Measurements from ENCODE around the gene HNRNPA2B1. TPM values are rescaled to one million over a fixed set of nuclear protein-coding genes. Genes with fewer than 3 reads are reported as not detected.
"Not testable (repeated sequence)": the region's sequence is repeated elsewhere in the genome, so short reads cannot be mapped to it uniquely, and the experiment has no call there.

The HNRNPA2B1 gene
- total RNA-seq, 2 experiments from 2014 or later, result 600 to 996 TPM

DNA sequence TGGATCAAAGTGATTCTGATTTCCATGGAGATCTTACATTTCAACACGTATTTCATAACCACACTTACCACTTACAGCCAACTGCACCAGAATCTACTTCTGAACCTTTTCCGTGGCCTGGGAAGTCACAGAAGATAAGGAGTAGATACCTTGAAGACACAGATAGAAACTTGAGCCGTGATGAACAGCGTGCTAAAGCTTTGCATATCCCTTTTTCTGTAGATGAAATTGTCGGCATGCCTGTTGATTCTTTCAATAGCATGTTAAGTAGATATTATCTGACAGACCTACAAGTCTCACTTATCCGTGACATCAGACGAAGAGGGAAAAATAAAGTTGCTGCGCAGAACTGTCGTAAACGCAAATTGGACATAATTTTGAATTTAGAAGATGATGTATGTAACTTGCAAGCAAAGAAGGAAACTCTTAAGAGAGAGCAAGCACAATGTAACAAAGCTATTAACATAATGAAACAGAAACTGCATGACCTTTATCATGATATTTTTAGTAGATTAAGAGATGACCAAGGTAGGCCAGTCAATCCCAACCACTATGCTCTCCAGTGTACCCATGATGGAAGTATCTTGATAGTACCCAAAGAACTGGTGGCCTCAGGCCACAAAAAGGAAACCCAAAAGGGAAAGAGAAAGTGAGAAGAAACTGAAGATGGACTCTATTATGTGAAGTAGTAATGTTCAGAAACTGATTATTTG is 15.3 kb downstream of the HNRNPA2B1 start:
- no peak overlapping the region for H3K4me3 Mint-ChIP-seq
- no peak for DNase-seq
- intact Hi-C loops (cut with DNase I, micrococcal nuclease), result loop anchor here in 1 of 2 experiments (5.0 kb wide), 1 partner anchor 293 kb away; no protein-coding TSS in a partner anchor
- H3K9me3 Mint-ChIP-seq (ENCODE audit: low read depth), result no peaks in the 10 kb centered on the region
- ATAC-seq, result peak; percentile 10
- no peaks in the 10 kb centered on the region for H3K27me3 Mint-ChIP-seq
- H3K36me3 Mint-ChIP-seq (ENCODE audit: low read depth), result peaks cover 61% of the 10 kb centered on the region
- POLR2A ChIA-PET, result interaction anchor here (0.6 to 1.3 kb wide), 7 partner anchors 15 to 175 kb away, joined by 3 to 5 read pairs (median 4); partner anchors contain the start of gene CBX3
- peaks cover 61% of the 10 kb centered on the region for H3K4me1 Mint-ChIP-seq
- H3K27ac Mint-ChIP-seq, result peak overlapping the region; percentile 81
- CTCF ChIA-PET, result interaction anchor here (0.7 to 1.6 kb wide), 4 partner anchors 12 to 293 kb away, joined by 3 to 4 read pairs (median 3); no protein-coding TSS in a partner anchor

DNA sequence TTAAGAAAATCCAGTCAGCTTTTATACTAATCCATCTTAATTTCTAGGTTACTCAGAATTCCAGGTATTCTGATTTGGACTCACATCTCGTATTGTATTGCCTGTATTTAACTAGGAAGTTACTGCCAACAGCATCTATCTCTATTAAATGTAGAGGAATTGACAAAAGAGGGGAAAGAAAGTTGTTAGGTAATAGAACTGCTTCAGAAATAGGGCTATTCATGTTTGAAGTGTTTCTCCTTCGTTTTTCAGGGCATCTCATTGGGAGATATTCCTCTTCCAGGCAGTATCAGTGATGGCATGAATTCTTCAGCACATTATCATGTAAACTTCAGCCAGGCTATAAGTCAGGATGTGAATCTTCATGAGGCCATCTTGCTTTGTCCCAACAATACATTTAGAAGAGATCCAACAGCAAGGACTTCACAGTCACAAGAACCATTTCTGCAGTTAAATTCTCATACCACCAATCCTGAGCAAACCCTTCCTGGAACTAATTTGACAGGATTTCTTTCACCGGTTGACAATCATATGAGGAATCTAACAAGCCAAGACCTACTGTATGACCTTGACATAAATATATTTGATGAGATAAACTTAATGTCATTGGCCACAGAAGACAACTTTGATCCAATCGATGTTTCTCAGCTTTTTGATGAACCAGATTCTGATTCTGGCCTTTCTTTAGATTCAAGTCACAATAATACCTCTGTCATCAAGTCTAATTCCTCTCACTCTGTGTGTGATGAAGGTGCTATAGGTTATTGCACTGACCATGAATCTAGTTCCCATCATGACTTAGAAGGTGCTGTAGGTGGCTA is 16.1 kb downstream of the HNRNPA2B1 start:
- ATAC-seq; H3K4me3 Mint-ChIP-seq; H3K27me3 Mint-ChIP-seq; DNase-seq; H3K9me3 Mint-ChIP-seq (ENCODE audit: low read depth): not testable (repeated sequence)
- CTCF ChIA-PET, result interaction anchor here (1.6 kb wide), 1 partner anchor 292 kb away, joined by 3 read pairs; no protein-coding TSS in a partner anchor
- Mint-ChIP-seq H3K4me1 (peaks cover 56% of the 10 kb centered on the region), H3K36me3 (ENCODE audit: low read depth) (peaks cover 54% of the 10 kb centered on the region), H3K27ac (peak overlapping the region; percentile 81)
- intact Hi-C loops (cut with DNase I, micrococcal nuclease), result loop anchor here in 1 of 2 experiments (5.0 kb wide), 1 partner anchor 292 kb away; no protein-coding TSS in a partner anchor
- POLR2A ChIA-PET, result interaction anchor here (0.6 to 1.3 kb wide), 3 partner anchors 17 to 28 kb away, joined by 3 to 4 read pairs (median 4); partner anchors contain the start of gene CBX3

DNA sequence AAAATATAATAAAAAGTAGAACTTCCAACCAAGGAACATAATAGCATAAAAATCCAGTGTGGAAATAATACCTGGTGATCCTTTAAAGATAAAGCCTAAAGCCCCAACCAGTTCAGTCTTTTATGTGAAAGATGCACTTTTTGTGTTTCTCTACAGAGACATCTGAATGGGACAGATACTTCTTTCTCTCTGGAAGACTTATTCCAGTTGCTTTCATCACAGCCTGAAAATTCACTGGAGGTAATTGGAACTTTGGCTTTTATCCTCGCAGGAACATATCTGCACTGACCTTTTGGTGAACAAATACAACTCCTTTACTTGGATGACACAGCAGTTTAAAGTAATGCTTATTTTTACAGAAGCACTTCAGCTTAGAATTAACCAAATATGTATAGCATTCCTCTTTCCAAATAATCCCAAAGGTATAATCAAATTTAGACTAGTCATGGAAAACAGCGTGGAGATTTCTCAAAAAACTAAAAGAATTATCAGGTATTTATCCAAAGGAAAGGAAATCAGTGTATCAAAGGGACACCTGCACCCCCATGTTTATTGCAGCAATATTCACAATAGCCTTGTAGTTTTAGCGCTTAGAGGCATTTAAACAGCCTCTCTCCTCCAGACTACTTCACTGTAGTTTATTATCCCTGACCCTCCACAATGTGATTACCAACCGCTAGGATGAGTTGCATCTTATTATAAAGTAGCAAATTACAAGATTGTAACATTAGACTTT is 16.8 kb downstream of the HNRNPA2B1 start:
- POLR2A ChIA-PET, result no interaction called here
- Mint-ChIP-seq H3K9me3 (ENCODE audit: low read depth) (no peaks in the 10 kb centered on the region), H3K4me3 (no peak overlapping the region), H3K36me3 (ENCODE audit: low read depth) (peaks cover 53% of the 10 kb centered on the region), H3K27me3 (no peaks in the 10 kb centered on the region), H3K27ac (peak overlapping the region; percentile 62), H3K4me1 (peaks cover 51% of the 10 kb centered on the region)
- no peak for ATAC-seq
- intact Hi-C loops (cut with DNase I, micrococcal nuclease), result no loop called here
- no peak for DNase-seq
- CTCF ChIA-PET, result interaction anchor here (1.0 to 4.0 kb wide), 2 partner anchors 28 to 94 kb away, joined by 3 to 22 read pairs; no protein-coding TSS in a partner anchor

DNA sequence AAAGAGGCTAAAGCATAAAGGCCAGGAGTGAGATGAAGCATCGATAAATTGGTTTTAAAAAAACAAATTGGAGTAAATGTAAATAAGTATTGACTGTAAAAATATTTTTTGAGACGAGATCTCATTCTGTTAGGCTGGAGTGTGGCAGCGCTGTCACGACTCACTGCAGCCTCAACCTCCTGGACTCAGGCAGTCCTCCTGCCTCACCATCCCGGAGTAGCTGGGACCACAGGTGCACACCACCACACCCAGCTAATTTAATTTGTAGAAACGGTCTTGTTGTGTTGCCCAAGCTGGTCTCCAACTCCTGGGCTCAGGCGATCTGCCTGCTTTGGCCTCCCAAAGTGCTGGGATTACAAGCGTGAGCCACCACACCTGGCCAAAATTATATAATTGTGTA is 17.8 kb downstream of the HNRNPA2B1 start:
- ATAC-seq, result no peak
- POLR2A ChIA-PET, result interaction anchor here (0.6 kb wide), 1 partner anchor 479 kb away, joined by 3 read pairs; no protein-coding TSS in a partner anchor
- no peaks in the 10 kb centered on the region for H3K9me3 Mint-ChIP-seq (ENCODE audit: low read depth)
- H3K27me3 Mint-ChIP-seq, result no peaks in the 10 kb centered on the region
- CTCF ChIA-PET, result interaction anchor here (1.0 to 4.0 kb wide), 4 partner anchors 16 to 127 kb away, joined by 3 to 22 read pairs (median 4); no protein-coding TSS in a partner anchor
- H3K27ac Mint-ChIP-seq, result no peak overlapping the region
- DNase-seq, result no peak
- intact Hi-C loops (cut with DNase I, micrococcal nuclease), result no loop called here
- peaks cover 48% of the 10 kb centered on the region for H3K36me3 Mint-ChIP-seq (ENCODE audit: low read depth)
- peaks cover 45% of the 10 kb centered on the region for H3K4me1 Mint-ChIP-seq
- H3K4me3 Mint-ChIP-seq, result no peak overlapping the region

- peak overlapping the region; percentile 8 for H3K27ac Mint-ChIP-seq
- peaks cover 43% of the 10 kb centered on the region for H3K4me1 Mint-ChIP-seq
- ChIA-PET CTCF (interaction anchor here (1.7 to 4.0 kb wide), 5 partner anchors 15 to 290 kb away, joined by 4 to 22 read pairs (median 7); no protein-coding TSS in a partner anchor), POLR2A (interaction anchor here (0.6 kb wide), 1 partner anchor 480 kb away, joined by 3 read pairs; no protein-coding TSS in a partner anchor)
- no peaks in the 10 kb centered on the region for H3K9me3 Mint-ChIP-seq (ENCODE audit: low read depth)
- intact Hi-C loops (cut with DNase I, micrococcal nuclease), result no loop called here
- DNase-seq (no peak), ATAC-seq (no peak)
- H3K36me3 Mint-ChIP-seq (ENCODE audit: low read depth), result peaks cover 47% of the 10 kb centered on the region
- H3K4me3 Mint-ChIP-seq, result no peak overlapping the region
- no peaks in the 10 kb centered on the region for H3K27me3 Mint-ChIP-seq
Observed at GRCh38 chr7:26182283-26182682, 18.3 kb downstream of the HNRNPA2B1 start.

- DNase-seq (no peak), ATAC-seq (no peak)
- H3K36me3 Mint-ChIP-seq (ENCODE audit: low read depth), result peaks cover 42% of the 10 kb centered on the region
- H3K9me3 Mint-ChIP-seq (ENCODE audit: low read depth), result no peaks in the 10 kb centered on the region
- H3K4me1 Mint-ChIP-seq, result peaks cover 37% of the 10 kb centered on the region
- H3K4me3 Mint-ChIP-seq, result no peak overlapping the region
- no peaks in the 10 kb centered on the region for H3K27me3 Mint-ChIP-seq
- intact Hi-C loops (cut with DNase I, micrococcal nuclease), result no loop called here
- H3K27ac Mint-ChIP-seq, result peak overlapping the region; percentile 35
- CTCF ChIA-PET, result interaction anchor here (1.2 to 4.0 kb wide), 6 partner anchors 12 to 289 kb away, joined by 3 to 22 read pairs (median 6); no protein-coding TSS in a partner anchor
- POLR2A ChIA-PET, result no interaction called here
Observed at GRCh38 chr7:26181474-26182227, 18.9 kb downstream of the HNRNPA2B1 start.

GRCh38 chr7:26180792-26181198 is 19.8 kb downstream of the HNRNPA2B1 start:
- intact Hi-C loops (cut with DNase I, micrococcal nuclease), result no loop called here
- Mint-ChIP-seq H3K27me3 (no peaks in the 10 kb centered on the region), H3K4me1 (peaks cover 30% of the 10 kb centered on the region), H3K36me3 (ENCODE audit: low read depth) (peaks cover 36% of the 10 kb centered on the region), H3K4me3 (no peak overlapping the region), H3K27ac (no peak overlapping the region), H3K9me3 (ENCODE audit: low read depth) (no peaks in the 10 kb centered on the region)
- POLR2A ChIA-PET, result interaction anchor here (1.2 to 1.7 kb wide), 2 partner anchors 8 to 18 kb away, joined by 3 to 7 read pairs; no protein-coding TSS in a partner anchor
- no peak for DNase-seq
- no peak for ATAC-seq
- CTCF ChIA-PET, result interaction anchor here (1.0 to 4.0 kb wide), 6 partner anchors 8 to 288 kb away, joined by 3 to 22 read pairs (median 6); no protein-coding TSS in a partner anchor

DNA sequence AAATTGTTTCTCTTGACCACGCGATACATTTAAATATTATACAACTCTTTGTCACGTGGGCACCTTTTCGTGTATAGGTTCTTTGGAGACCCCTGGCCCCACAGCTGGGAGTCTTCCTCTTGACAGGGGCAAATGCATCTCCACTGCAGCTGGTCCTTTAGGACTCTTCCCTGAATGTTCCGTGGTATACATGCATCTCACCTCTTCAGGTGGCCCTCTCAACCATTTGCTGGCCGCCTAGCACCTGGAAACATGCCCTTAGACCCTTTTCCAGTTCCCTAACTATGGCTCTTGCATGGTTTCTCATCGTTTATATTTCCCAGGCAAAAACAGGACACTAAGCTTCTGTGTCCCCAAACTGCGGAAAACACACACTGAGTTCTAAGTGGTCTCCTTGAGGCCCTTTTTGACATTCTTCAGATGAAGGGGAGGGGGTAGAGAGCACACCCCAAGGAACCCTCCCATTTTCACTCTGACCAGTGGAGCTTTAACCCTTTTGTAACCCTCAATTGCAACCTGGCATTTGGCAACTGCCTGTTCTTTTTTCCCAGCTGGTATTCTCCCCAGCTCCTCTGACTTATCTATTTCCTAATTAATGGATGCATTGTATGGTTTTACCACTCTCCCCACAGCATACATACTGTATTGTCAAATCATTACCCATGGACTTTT is 20.6 kb downstream of the HNRNPA2B1 start:
- Mint-ChIP-seq H3K9me3 (ENCODE audit: low read depth) (no peaks in the 10 kb centered on the region), H3K4me3 (no peak overlapping the region), H3K4me1 (peaks cover 22% of the 10 kb centered on the region), H3K36me3 (ENCODE audit: low read depth) (peaks cover 28% of the 10 kb centered on the region), H3K27me3 (no peaks in the 10 kb centered on the region), H3K27ac (peak overlapping the region; percentile 6)
- intact Hi-C loops (cut with DNase I, micrococcal nuclease), result no loop called here
- DNase-seq, result no peak
- ChIA-PET POLR2A (interaction anchor here (1.2 to 1.7 kb wide), 2 partner anchors 9 to 19 kb away, joined by 3 to 7 read pairs; no protein-coding TSS in a partner anchor), CTCF (interaction anchor here (1.0 to 4.0 kb wide), 5 partner anchors 9 to 101 kb away, joined by 4 to 22 read pairs (median 6); no protein-coding TSS in a partner anchor)
- no peak for ATAC-seq

- no peak overlapping the region for H3K4me3 Mint-ChIP-seq
- CTCF ChIA-PET, result interaction anchor here (1.1 kb wide), 1 partner anchor 19 kb away, joined by 5 read pairs; no protein-coding TSS in a partner anchor
- H3K36me3 Mint-ChIP-seq (ENCODE audit: low read depth), result peaks cover 23% of the 10 kb centered on the region
- H3K27ac Mint-ChIP-seq, result no peak overlapping the region
- POLR2A ChIA-PET, result interaction anchor here (1.7 kb wide), 1 partner anchor 10 kb away, joined by 7 read pairs; no protein-coding TSS in a partner anchor
- H3K27me3 Mint-ChIP-seq, result no peaks in the 10 kb centered on the region
- no peak for ATAC-seq
- no peak for DNase-seq
- intact Hi-C loops (cut with DNase I, micrococcal nuclease), result no loop called here
- no peaks in the 10 kb centered on the region for H3K9me3 Mint-ChIP-seq (ENCODE audit: low read depth)
- H3K4me1 Mint-ChIP-seq, result peaks cover 20% of the 10 kb centered on the region
Observed at GRCh38 chr7:26179422-26179821, 21.1 kb downstream of the HNRNPA2B1 start.

All from activated CD4-positive, alpha-beta T cell treated with anti-CD3 and anti-CD28 coated beads for 36 hours (primary cell).